HG03159 (cell line): Measurements from ENCODE around the gene TRAPPC1.

Experiments
- ATAC-seq: cut with Tn5 transposase; IDR thresholded peaks from one replicate; pipeline ENCODE4 v1.9.1; 2021; ENCODE audit warnings: mild to moderate bottlenecking, moderate library complexity; ENCODE audit not compliant: unreplicated experiment

Gene TRAPPC1

DNA sequence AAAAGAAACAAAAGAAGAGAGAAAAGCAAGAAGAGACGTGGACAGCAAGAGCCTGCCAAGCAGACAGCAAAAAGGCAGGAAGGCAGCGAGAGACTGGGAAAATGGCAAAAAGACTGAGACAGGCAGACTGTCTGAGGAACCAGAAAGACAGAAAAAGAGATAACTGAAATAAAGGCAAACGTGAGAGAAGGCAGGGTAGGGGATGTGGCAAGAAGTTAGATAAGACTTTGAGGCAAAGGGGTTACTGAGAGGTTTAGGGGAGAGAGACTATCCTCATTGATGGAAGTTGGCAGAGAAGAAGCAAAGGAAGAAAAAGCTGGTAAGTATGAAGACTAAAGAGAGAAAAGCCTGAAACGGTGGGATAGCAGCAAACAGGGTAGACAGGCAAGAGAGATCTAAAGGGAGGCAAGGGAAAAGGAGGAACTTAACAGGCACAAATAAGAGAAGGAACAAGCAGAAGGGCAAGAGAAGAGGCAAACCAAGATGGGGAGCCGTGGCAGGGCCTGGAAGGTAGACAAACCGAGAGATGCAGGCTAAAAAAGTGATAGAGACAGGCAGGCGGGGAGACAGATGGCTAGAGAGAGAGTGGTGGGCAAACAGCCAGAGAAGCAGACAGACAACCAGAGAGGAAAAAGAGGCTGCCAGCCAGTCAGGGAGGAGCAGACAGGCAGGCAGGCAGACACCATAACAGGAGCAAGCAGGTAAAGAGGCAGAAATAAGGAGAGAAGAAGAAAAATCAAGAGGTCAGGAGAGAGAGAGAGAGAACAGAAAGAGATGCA lies 50.3 kb downstream of the TRAPPC1 start:
- ATAC-seq = no peak
